CD4-positive, CD25-positive, alpha-beta regulatory T cell (primary cell): Measurements from ENCODE around the gene TAL1. TPM values are rescaled to one million over a fixed set of nuclear protein-coding genes. Genes with fewer than 3 reads are reported as not detected.

ENCODE experiments used
- ATAC-seq, 2 donors: fragments of 150-1000 bp; cut with Tn5 transposase; one replicate each; pipeline ENCODE4 v1.10.0; 2021; ENCODE audit warnings: low read depth in 2 of 2, moderate number of reproducible peaks in 2 of 2, moderate library complexity in 1 of 2
- DNase-seq, 3 donors: peaks; one replicate each; pipeline versions ENCODE4 v3.0.0 to v3.0.0-alpha.2; 2012 to 2022; ENCODE audit warnings: mixed read lengths in 1 of 3
- H3K27ac ChIP-seq: one replicate; pipeline ENCODE4 v1.7.0; 2013; ENCODE audit warnings: mild to moderate bottlenecking, low read length; ENCODE audit not compliant: insufficient read depth, poor library complexity, severe bottlenecking
- H3K27me3 ChIP-seq: one replicate; pipeline ENCODE4 v1.7.0; 2013; ENCODE audit warnings: low read length; ENCODE audit not compliant: control insufficient read depth, insufficient read depth
- H3K36me3 ChIP-seq: one replicate; pipeline ENCODE4 v1.7.0; 2013; ENCODE audit warnings: mild to moderate bottlenecking, low read length, moderate library complexity; ENCODE audit not compliant: control insufficient read depth, insufficient read depth
- H3K4me1 ChIP-seq: 2 replicates; pipeline ENCODE4 v1.7.0; 2013; ENCODE audit warnings: mild to moderate bottlenecking, low read length; ENCODE audit not compliant: insufficient read depth, control insufficient read depth, poor library complexity, severe bottlenecking
- H3K4me3 ChIP-seq: one replicate; pipeline ENCODE4 v1.7.0; 2013; ENCODE audit warnings: low read depth, mild to moderate bottlenecking, low read length, moderate library complexity
- H3K9me3 ChIP-seq, 2 experiments: 1 replicate in 1 of 2; 2 replicates in 1 of 2; pipeline ENCODE4 v1.7.0; 2013; ENCODE audit warnings: low read length in 2 of 2, mild to moderate bottlenecking in 1 of 2, moderate library complexity in 1 of 2; ENCODE audit not compliant: control insufficient read depth in 2 of 2
- H3K27ac Mint-ChIP-seq, 3 donors: one replicate each; pipeline ENCODE4 v1.8.0; 2020 to 2022; ENCODE audit warnings: mild to moderate bottlenecking in 3 of 3, mixed read lengths in 3 of 3, moderate library complexity in 2 of 3
- H3K27me3 Mint-ChIP-seq: one replicate; pipeline ENCODE4 v1.8.0; 2022; ENCODE audit warnings: mild to moderate bottlenecking, mixed read lengths
- H3K36me3 Mint-ChIP-seq: one replicate; pipeline ENCODE4 v1.8.0; 2020; ENCODE audit warnings: mixed read lengths
- H3K4me1 Mint-ChIP-seq, 4 donors: one replicate each; pipeline ENCODE4 v1.8.0; 2020 to 2022; ENCODE audit warnings: mixed read lengths in 4 of 4, mild to moderate bottlenecking in 1 of 4
- H3K4me3 Mint-ChIP-seq, 4 donors: one replicate each; pipeline ENCODE4 v1.8.0; 2020 to 2022; ENCODE audit warnings: mild to moderate bottlenecking in 4 of 4, mixed read lengths in 4 of 4, moderate library complexity in 3 of 4
- H3K9me3 Mint-ChIP-seq, 7 donors: one replicate each; pipeline ENCODE4 v1.8.0; 2020 to 2022; ENCODE audit warnings: mixed read lengths in 7 of 7, mild to moderate bottlenecking in 3 of 7, moderate library complexity in 2 of 7
- polyA plus RNA-seq, 4 donors: library from polyadenylated mRNA; unstranded; fragments of 300-500 nt; fragmentation: Illumina TruSeq; gene quantifications; one replicate each; pipeline ENCODE4 v1.2.3, GENCODE V29; 2021
- total RNA-seq: library from RNA; stranded (reverse); gene quantifications from one replicate; pipeline ENCODE4 v1.2.3, GENCODE V29; 2022

Gene TAL1
- total and polyA plus RNA-seq, 5 donors from 2014 or later: 4.4 TPM; not detected in 4

- Mint-ChIP-seq H3K4me1 (peaks cover 0 to 10% (median 6%) of the 10 kb centered on the region in 4 donors), H3K27ac (no peak overlapping the region), H3K27me3 (peaks cover 40% of the 10 kb centered on the region), H3K36me3 (no peaks in the 10 kb centered on the region), H3K4me3 (no peak overlapping the region), H3K9me3 (peaks cover 0 to 2% (median 0%) of the 10 kb centered on the region in 7 donors)
- H3K27me3 ChIP-seq: peaks cover 55% of the 10 kb centered on the region
- H3K36me3 ChIP-seq: no peaks in the 10 kb centered on the region
- H3K27ac ChIP-seq: no peak overlapping the region
- peaks cover 15% of the 10 kb centered on the region for H3K4me1 ChIP-seq
- DNase-seq (no peak), ATAC-seq (no peak)
- H3K9me3 ChIP-seq: no peaks in the 10 kb centered on the region
- H3K4me3 ChIP-seq: no peak overlapping the region
These were observed 7.9 kb downstream of the TAL1 start for GRCh38 chr1:47223921-47224675.

- Mint-ChIP-seq H3K36me3 (no peaks in the 10 kb centered on the region), H3K4me3 (no peak overlapping the region), H3K27ac (no peak overlapping the region), H3K4me1 (peaks cover 0 to 10% (median 5%) of the 10 kb centered on the region in 4 donors), H3K27me3 (peaks cover 33% of the 10 kb centered on the region), H3K9me3 (peaks cover 0 to 2% (median 0%) of the 10 kb centered on the region in 7 donors)
- H3K36me3 ChIP-seq: no peaks in the 10 kb centered on the region
- no peak overlapping the region for H3K4me3 ChIP-seq
- DNase-seq: no peak
- peaks cover 49% of the 10 kb centered on the region for H3K27me3 ChIP-seq
- H3K9me3 ChIP-seq: no peaks in the 10 kb centered on the region
- peaks cover 14% of the 10 kb centered on the region for H3K4me1 ChIP-seq
- no peak overlapping the region for H3K27ac ChIP-seq
- no peak for ATAC-seq
These were observed 8.7 kb downstream of the TAL1 start for GRCh38 chr1:47223174-47223920.

- peaks cover 14% of the 10 kb centered on the region for H3K4me1 ChIP-seq
- Mint-ChIP-seq H3K27ac (no peak overlapping the region), H3K36me3 (no peaks in the 10 kb centered on the region), H3K27me3 (peaks cover 32% of the 10 kb centered on the region), H3K4me1 (peaks cover 0 to 6% (median 5%) of the 10 kb centered on the region in 4 donors), H3K9me3 (no peaks in the 10 kb centered on the region), H3K4me3 (no peak overlapping the region)
- H3K36me3 ChIP-seq: no peaks in the 10 kb centered on the region
- H3K27me3 ChIP-seq: peaks cover 41% of the 10 kb centered on the region
- no peak overlapping the region for H3K4me3 ChIP-seq
- no peak for ATAC-seq
- H3K27ac ChIP-seq: no peak overlapping the region
- H3K9me3 ChIP-seq: no peaks in the 10 kb centered on the region
- DNase-seq: no peak
These were observed 9.5 kb downstream of the TAL1 start for GRCh38 chr1:47222476-47222875.

- H3K4me3 Mint-ChIP-seq: no peak overlapping the region
- Histone ChIP-seq H3K4me3 (no peak overlapping the region), H3K27ac (no peak overlapping the region), H3K36me3 (no peaks in the 10 kb centered on the region), H3K27me3 (peaks cover 22% of the 10 kb centered on the region), H3K9me3 (no peaks in the 10 kb centered on the region), H3K4me1 (peaks cover 2% of the 10 kb centered on the region)
- H3K36me3 Mint-ChIP-seq: no peaks in the 10 kb centered on the region
- H3K4me1 Mint-ChIP-seq: no peaks in the 10 kb centered on the region
- peaks cover 14% of the 10 kb centered on the region for H3K27me3 Mint-ChIP-seq
- H3K9me3 Mint-ChIP-seq: no peaks in the 10 kb centered on the region
- DNase-seq: no peak
- no peak for ATAC-seq
- no peak overlapping the region for H3K27ac Mint-ChIP-seq
These were observed 12.3 kb downstream of the TAL1 start for GRCh38 chr1:47219590-47220220.

- Mint-ChIP-seq H3K36me3 (no peaks in the 10 kb centered on the region), H3K4me3 (no peak overlapping the region), H3K27ac (no peak overlapping the region), H3K4me1 (no peaks in the 10 kb centered on the region), H3K27me3 (peaks cover 14% of the 10 kb centered on the region), H3K9me3 (no peaks in the 10 kb centered on the region)
- no peaks in the 10 kb centered on the region for H3K4me1 ChIP-seq
- H3K9me3 ChIP-seq: no peaks in the 10 kb centered on the region
- DNase-seq: no peak
- H3K27ac ChIP-seq: no peak overlapping the region
- H3K36me3 ChIP-seq: no peaks in the 10 kb centered on the region
- H3K27me3 ChIP-seq: peaks cover 15% of the 10 kb centered on the region
- no peak for ATAC-seq
- H3K4me3 ChIP-seq: no peak overlapping the region
These were observed 13.0 kb downstream of the TAL1 start for GRCh38 chr1:47219001-47219400.

- peaks cover 14% of the 10 kb centered on the region for H3K27me3 Mint-ChIP-seq
- Histone ChIP-seq H3K4me3 (no peak overlapping the region), H3K27ac (no peak overlapping the region), H3K27me3 (no peaks in the 10 kb centered on the region), H3K4me1 (no peaks in the 10 kb centered on the region), H3K9me3 (no peaks in the 10 kb centered on the region), H3K36me3 (no peaks in the 10 kb centered on the region)
- no peak overlapping the region for H3K4me3 Mint-ChIP-seq
- ATAC-seq: no peak
- DNase-seq: no peak
- H3K36me3 Mint-ChIP-seq: no peaks in the 10 kb centered on the region
- no peaks in the 10 kb centered on the region for H3K4me1 Mint-ChIP-seq
- H3K9me3 Mint-ChIP-seq: no peaks in the 10 kb centered on the region
- no peak overlapping the region for H3K27ac Mint-ChIP-seq
These were observed 15.6 kb downstream of the TAL1 start for GRCh38 chr1:47216278-47217059.

GRCh38 chr1:47215713-47216112 is 16.3 kb downstream of the TAL1 start:
- H3K4me3 Mint-ChIP-seq: no peak overlapping the region
- no peak for DNase-seq
- ATAC-seq: no peak
- H3K27ac Mint-ChIP-seq: no peak overlapping the region
- no peaks in the 10 kb centered on the region for H3K4me1 Mint-ChIP-seq
- Histone ChIP-seq H3K36me3 (no peaks in the 10 kb centered on the region), H3K4me1 (no peaks in the 10 kb centered on the region), H3K4me3 (no peak overlapping the region), H3K9me3 (no peaks in the 10 kb centered on the region), H3K27ac (no peak overlapping the region), H3K27me3 (no peaks in the 10 kb centered on the region)
- peaks cover 8% of the 10 kb centered on the region for H3K27me3 Mint-ChIP-seq
- no peaks in the 10 kb centered on the region for H3K9me3 Mint-ChIP-seq
- no peaks in the 10 kb centered on the region for H3K36me3 Mint-ChIP-seq
